Fibroblast of lung (primary cell): ENCODE measurements around the gene CTSC.

ENCODE experiments used
- EZH2 ChIP-seq: IDR thresholded peaks from 2 replicates; pipeline ENCODE4 v1.5.1; 2012; ENCODE audit warnings: low read length, control low read depth, mild to moderate bottlenecking; ENCODE audit errors: missing control alignments
- TF ChIP-seq, protein P1 (sequence below), 2 donors: IDR thresholded peaks in 1 of 2; conservative IDR thresholded peaks in 1 of 2; 1 replicate in 1 of 2; 2 replicates in 1 of 2; pipeline ENCODE4 v1.5.1; 2011 to 2012; ENCODE audit warnings: low read length in 2 of 2, control low read depth in 1 of 2, inconsistent platforms in 1 of 2, low read depth in 1 of 2, mild to moderate bottlenecking in 1 of 2

DNA sequence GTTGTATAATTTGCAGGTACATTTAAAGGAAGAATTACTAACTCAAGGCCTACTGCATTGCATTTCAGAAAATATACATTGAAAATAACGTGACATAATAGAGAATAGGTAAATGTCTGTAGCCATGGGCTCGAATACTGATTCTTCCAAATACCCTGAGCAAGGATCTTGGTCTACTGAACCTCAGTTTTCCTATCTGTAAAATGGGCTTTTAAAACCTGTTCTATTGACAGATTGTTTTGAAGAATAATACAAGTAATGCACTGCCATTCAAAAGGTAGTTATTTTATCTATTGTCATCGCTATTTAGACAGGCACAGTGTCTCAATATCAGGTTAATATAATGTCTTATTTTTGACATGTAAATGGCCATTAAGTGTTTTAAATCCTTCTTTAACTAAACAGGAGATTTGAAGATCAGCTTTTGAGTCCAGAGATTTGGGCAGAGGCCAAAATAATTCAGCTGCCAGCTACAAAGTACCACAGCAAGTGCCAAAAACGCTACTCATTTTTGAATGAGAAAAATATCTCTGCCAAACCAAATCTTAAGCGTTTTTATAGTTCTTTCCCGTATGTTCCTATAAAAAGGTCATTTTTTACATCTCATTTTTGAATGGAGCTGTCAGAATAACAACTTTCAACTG is 56.7 kb downstream of the CTSC start:
- TF ChIP-seq, protein P1, sequence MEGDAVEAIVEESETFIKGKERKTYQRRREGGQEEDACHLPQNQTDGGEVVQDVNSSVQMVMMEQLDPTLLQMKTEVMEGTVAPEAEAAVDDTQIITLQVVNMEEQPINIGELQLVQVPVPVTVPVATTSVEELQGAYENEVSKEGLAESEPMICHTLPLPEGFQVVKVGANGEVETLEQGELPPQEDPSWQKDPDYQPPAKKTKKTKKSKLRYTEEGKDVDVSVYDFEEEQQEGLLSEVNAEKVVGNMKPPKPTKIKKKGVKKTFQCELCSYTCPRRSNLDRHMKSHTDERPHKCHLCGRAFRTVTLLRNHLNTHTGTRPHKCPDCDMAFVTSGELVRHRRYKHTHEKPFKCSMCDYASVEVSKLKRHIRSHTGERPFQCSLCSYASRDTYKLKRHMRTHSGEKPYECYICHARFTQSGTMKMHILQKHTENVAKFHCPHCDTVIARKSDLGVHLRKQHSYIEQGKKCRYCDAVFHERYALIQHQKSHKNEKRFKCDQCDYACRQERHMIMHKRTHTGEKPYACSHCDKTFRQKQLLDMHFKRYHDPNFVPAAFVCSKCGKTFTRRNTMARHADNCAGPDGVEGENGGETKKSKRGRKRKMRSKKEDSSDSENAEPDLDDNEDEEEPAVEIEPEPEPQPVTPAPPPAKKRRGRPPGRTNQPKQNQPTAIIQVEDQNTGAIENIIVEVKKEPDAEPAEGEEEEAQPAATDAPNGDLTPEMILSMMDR (conservative IDR thresholded peaks at IDR 0.05 in 1 of 2, IDR thresholded peaks at IDR 0.05 in 1 of 2; ENCODE audit: low read depth in 1 of 2, low read length in 2 of 2) = no peak
- TF ChIP-seq EZH2 = no peak
